GM12878 (cell line): ENCODE results near the gene ACTL6B. TPM values are rescaled to one million over a fixed set of nuclear protein-coding genes. Genes with fewer than 3 reads are reported as not detected.

Experiments used
- ATAC-seq: fragments of 200-7000 bp; cut with Tn5 transposase; 3 replicates; pipeline ENCODE4 v1.9.1; 2020; ENCODE audit warnings: mild to moderate bottlenecking, moderate library complexity
- BruUV-seq: library from RNA; stranded (reverse); fragments of 400-500 nt; replicated peaks from 2 replicates; lab custom pipeline; 2021; lab: Mats Ljungman, UMichigan
- CTCF ChIA-PET: fragments of 300-600 bp; sonication (Branson Sonifier 250); formaldehyde crosslinking; extraction: SDS; loops from one replicate; lab custom pipeline; 2021; ENCODE audit warnings: inconsistent platforms; lab: Yijun Ruan, JAX
- POLR2A ChIA-PET: fragments of 350-600 bp; formaldehyde crosslinking; extraction: SDS; loops from one replicate; lab custom pipeline; 2021; ENCODE audit warnings: inconsistent platforms; lab: Charles Lee
- RAD21 ChIA-PET: fragments of 300-600 bp; sonication (Branson Sonifier 250); formaldehyde crosslinking; loops from one replicate; lab custom pipeline; 2023; ENCODE audit warnings: antibody characterized with exemption; ENCODE audit not compliant: unreplicated experiment; lab: Charles Lee
- SMC1A ChIA-PET: fragments of 300-600 bp; sonication (Branson Sonifier 250); formaldehyde crosslinking; loops from one replicate; lab custom pipeline; 2023; ENCODE audit not compliant: unreplicated experiment, uncharacterized antibody; lab: Charles Lee
- DNase-seq: peaks from one replicate; pipeline ENCODE4 v3.0.0-alpha.2; 2011; ENCODE audit warnings: low read depth, low spot score
- FAIRE-seq: peaks from 3 replicates; lab custom pipeline; 2011; peaks lifted over from hg19 to GRCh38; lab: Jason Lieb, UNC
- H2AFZ ChIP-seq: 2 replicates; pipeline ENCODE4 v1.6.0; 2011; ENCODE audit warnings: low read depth, low read length, control low read depth; ENCODE audit not compliant: control insufficient read depth
- H3K27ac ChIP-seq: 2 replicates; pipeline ENCODE4 v1.5.1; 2011; ENCODE audit warnings: control low read depth; ENCODE audit not compliant: control insufficient read depth, insufficient read depth
- H3K27me3 ChIP-seq, 2 experiments: replicated peaks in 1 of 2; 2 replicates each; pipeline versions ENCODE4 v1.6.0 to v1.6.1; 2011; ENCODE audit warnings: low read length in 1 of 2; ENCODE audit not compliant: control insufficient read depth in 2 of 2, insufficient read depth in 2 of 2
- H3K36me3 ChIP-seq, 2 experiments: 2 replicates each; pipeline ENCODE4 v1.5.1; 2011; ENCODE audit warnings: low read length in 1 of 2; ENCODE audit not compliant: control insufficient read depth in 2 of 2, insufficient read depth in 2 of 2
- H3K4me1 ChIP-seq: 2 replicates; pipeline ENCODE4 v1.6.1; 2011; ENCODE audit warnings: mild to moderate bottlenecking, low read length, moderate library complexity, mixed read lengths; ENCODE audit not compliant: control insufficient read depth, insufficient read depth
- H3K4me2 ChIP-seq: 2 replicates; pipeline ENCODE4 v1.6.0; 2011; ENCODE audit warnings: control low read depth; ENCODE audit not compliant: control insufficient read depth, insufficient read depth
- H3K4me3 ChIP-seq: fragments of 200-600 bp; sonication (generic); 2 replicates; pipeline ENCODE4 v1.5.1; 2016
- H3K79me2 ChIP-seq: 2 replicates; pipeline ENCODE4 v1.6.0; 2011; ENCODE audit warnings: low read length; ENCODE audit not compliant: control insufficient read depth, insufficient read depth
- H3K9ac ChIP-seq: 2 replicates; pipeline ENCODE4 v1.8.0; 2011; ENCODE audit warnings: low read length, control low read depth, mixed read lengths; ENCODE audit not compliant: control insufficient read depth, insufficient read depth
- H3K9me3 ChIP-seq: replicated peaks from 3 replicates; pipeline ENCODE4 v1.5.1; 2011; ENCODE audit warnings: mild to moderate bottlenecking, low read length; ENCODE audit not compliant: control insufficient read depth, insufficient read depth
- H4K20me1 ChIP-seq: 2 replicates; pipeline ENCODE4 v1.6.0; 2011; ENCODE audit not compliant: control insufficient read depth, insufficient read depth
- CHD1 ChIP-seq: IDR thresholded peaks from 2 replicates; pipeline ENCODE4 v1.6.1; 2012; ENCODE audit warnings: low read depth, low read length, improper control_type of control experiment
- CREB1 ChIP-seq: IDR thresholded peaks from 2 replicates; pipeline ENCODE4 v1.6.1; 2012; ENCODE audit warnings: low read depth, mild to moderate bottlenecking, inconsistent platforms
- EED ChIP-seq: sonication (generic); IDR thresholded peaks from 2 replicates; pipeline ENCODE4 v1.6.1; 2016; ENCODE audit warnings: antibody characterized with exemption, low read depth
- ESRRA ChIP-seq: IDR thresholded peaks from 2 replicates; pipeline ENCODE4 v1.6.1; 2012; ENCODE audit warnings: mild to moderate bottlenecking, low read length, improper control_type of control experiment
- JUND ChIP-seq: IDR thresholded peaks from 2 replicates; pipeline ENCODE4 v1.6.1; 2012; ENCODE audit warnings: low read depth, mild to moderate bottlenecking, low read length, improper control_type of control experiment, moderate library complexity
- PAX5 ChIP-seq: IDR thresholded peaks from 2 replicates; pipeline ENCODE4 v1.6.1; 2011; ENCODE audit warnings: low read depth, low read length, borderline replicate concordance
- POLR2AphosphoS2 ChIP-seq: IDR thresholded peaks from 2 replicates; pipeline ENCODE4 v1.6.1; 2011; ENCODE audit warnings: low read depth, mild to moderate bottlenecking, low read length, improper control_type of control experiment, moderate library complexity
- SREBF1 ChIP-seq: IDR thresholded peaks from 2 replicates; pipeline ENCODE4 v1.6.1; 2012; ENCODE audit warnings: mild to moderate bottlenecking, low read length
- TARDBP ChIP-seq: IDR thresholded peaks from 2 replicates; pipeline ENCODE4 v1.6.1; 2016; ENCODE audit warnings: borderline replicate concordance
- WGBS: methylation state at CpG from one replicate; pipeline ENCODE4 v1.1.6; 2016; ENCODE audit warnings: low lambda C conversion rate; ENCODE audit not compliant: insufficient replicate concordance, insufficient coverage; ENCODE audit errors: missing lambda C conversion rate; 5-methylcytosine and 5-hydroxymethylcytosine counted together
- in situ Hi-C: fragments of 300-500 bp; cut with MboI; formaldehyde crosslinking; loops from 9 replicates; pipeline ENCODE4 v1.14.3; 2018; ENCODE audit warnings: mixed read lengths
- intact Hi-C: fragments of 100-400 bp; cut with micrococcal nuclease; formaldehyde crosslinking; loops from one replicate; pipeline ENCODE4 v1.14.2; 2022; ENCODE audit not compliant: unreplicated experiment
- polyA plus RNA-seq, 11 experiments: library from polyadenylated mRNA; depleted of rRNA in 4 of 11; unstranded in 6 of 11; stranded (reverse) in 5 of 11; fragments of >200 nt; fragmentation: Nextera tagmentation in 4 of 11; fragmentation: Illumina TruSeq in 1 of 11; extraction: Ambion mirVana in 4 of 11; extraction: Trizol in 1 of 11; gene quantifications; 1 replicate in 1 of 11; 2 replicates in 10 of 11; pipeline versions ENCODE4 v1.2.1 to v1.2.3, GENCODE V29; 2011 to 2016; ENCODE audit warnings: inconsistent platforms in 2 of 11, missing spikeins in 2 of 11, low read depth in 1 of 11
- total RNA-seq, 4 experiments: library from RNA; depleted of rRNA in 3 of 4; stranded (reverse); fragments of >200 nt in 3 of 4; fragmentation: Illumina TruSeq in 1 of 4; extraction: Trizol in 1 of 4; gene quantifications; 2 replicates each; pipeline versions ENCODE4 v1.2.1 to v1.2.3, GENCODE V29; 2013 to 2021
- TF ChIP-seq, protein P1 (sequence below): IDR thresholded peaks from 2 replicates; pipeline ENCODE4 v1.6.1; 2012; ENCODE audit warnings: low read depth, low read length, improper control_type of control experiment
- TF ChIP-seq, protein P2 (sequence below): fragments of 450-650 bp; IDR thresholded peaks from 2 replicates; pipeline ENCODE4 v1.6.1; 2017; ENCODE audit warnings: antibody characterized with exemption, mild to moderate bottlenecking, moderate library complexity

The ACTL6B gene
- total and polyA plus RNA-seq, 10 of the 15 experiments (the other 5 are each of a cell fraction or from before 2014, with no cell fraction given) = not detected

GRCh38 chr7:100620239-100620638, 36.0 kb downstream of the ACTL6B start (continued):
- TF ChIP-seq JUND (no peak), POLR2AphosphoS2 (no peak)
- TF ChIP-seq, protein P1, sequence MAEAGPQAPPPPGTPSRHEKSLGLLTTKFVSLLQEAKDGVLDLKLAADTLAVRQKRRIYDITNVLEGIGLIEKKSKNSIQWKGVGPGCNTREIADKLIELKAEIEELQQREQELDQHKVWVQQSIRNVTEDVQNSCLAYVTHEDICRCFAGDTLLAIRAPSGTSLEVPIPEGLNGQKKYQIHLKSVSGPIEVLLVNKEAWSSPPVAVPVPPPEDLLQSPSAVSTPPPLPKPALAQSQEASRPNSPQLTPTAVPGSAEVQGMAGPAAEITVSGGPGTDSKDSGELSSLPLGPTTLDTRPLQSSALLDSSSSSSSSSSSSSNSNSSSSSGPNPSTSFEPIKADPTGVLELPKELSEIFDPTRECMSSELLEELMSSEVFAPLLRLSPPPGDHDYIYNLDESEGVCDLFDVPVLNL = no peak
- TF ChIP-seq, protein P2, sequence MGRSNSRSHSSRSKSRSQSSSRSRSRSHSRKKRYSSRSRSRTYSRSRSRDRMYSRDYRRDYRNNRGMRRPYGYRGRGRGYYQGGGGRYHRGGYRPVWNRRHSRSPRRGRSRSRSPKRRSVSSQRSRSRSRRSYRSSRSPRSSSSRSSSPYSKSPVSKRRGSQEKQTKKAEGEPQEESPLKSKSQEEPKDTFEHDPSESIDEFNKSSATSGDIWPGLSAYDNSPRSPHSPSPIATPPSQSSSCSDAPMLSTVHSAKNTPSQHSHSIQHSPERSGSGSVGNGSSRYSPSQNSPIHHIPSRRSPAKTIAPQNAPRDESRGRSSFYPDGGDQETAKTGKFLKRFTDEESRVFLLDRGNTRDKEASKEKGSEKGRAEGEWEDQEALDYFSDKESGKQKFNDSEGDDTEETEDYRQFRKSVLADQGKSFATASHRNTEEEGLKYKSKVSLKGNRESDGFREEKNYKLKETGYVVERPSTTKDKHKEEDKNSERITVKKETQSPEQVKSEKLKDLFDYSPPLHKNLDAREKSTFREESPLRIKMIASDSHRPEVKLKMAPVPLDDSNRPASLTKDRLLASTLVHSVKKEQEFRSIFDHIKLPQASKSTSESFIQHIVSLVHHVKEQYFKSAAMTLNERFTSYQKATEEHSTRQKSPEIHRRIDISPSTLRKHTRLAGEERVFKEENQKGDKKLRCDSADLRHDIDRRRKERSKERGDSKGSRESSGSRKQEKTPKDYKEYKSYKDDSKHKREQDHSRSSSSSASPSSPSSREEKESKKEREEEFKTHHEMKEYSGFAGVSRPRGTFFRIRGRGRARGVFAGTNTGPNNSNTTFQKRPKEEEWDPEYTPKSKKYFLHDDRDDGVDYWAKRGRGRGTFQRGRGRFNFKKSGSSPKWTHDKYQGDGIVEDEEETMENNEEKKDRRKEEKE = no peak

- H2AFZ ChIP-seq = no peak overlapping the region
- TF ChIP-seq PAX5 = no peak
- TF ChIP-seq EED = no peak
- no peak for TF ChIP-seq CHD1
- TF ChIP-seq CREB1 = no peak
- no peak for TF ChIP-seq ESRRA
- no peak for TF ChIP-seq SREBF1
- no peak for TF ChIP-seq TARDBP
- TF ChIP-seq, all 136 proteins: peak for 0
- peaks cover 0 to 3% of the 10 kb centered on the region in 2 experiments; a peak in 2 of 4 replicates for H3K27me3 ChIP-seq
- SMC1A ChIA-PET = no interaction called here
- no TSS peak for BruUV-seq
- no peaks in the 10 kb centered on the region for H3K36me3 ChIP-seq
- peaks cover 5% of the 10 kb centered on the region for H3K4me1 ChIP-seq
- no peak overlapping the region for H3K9ac ChIP-seq
- in situ Hi-C loops = no loop called here
- DNase-seq (no peak), ATAC-seq (no peak), FAIRE-seq (no peak)
- H3K79me2 ChIP-seq = no peaks in the 10 kb centered on the region
- CTCF ChIA-PET = interaction anchor here (0.6 to 6.6 kb wide), 3 partner anchors 19 to 77 kb away, joined by 4 to 33 read pairs (median 28); no protein-coding TSS in a partner anchor
- POLR2A ChIA-PET = interaction anchor here (0.7 kb wide), 1 partner anchor 28 kb away, joined by 3 read pairs; no protein-coding TSS in a partner anchor
- H4K20me1 ChIP-seq = no peaks in the 10 kb centered on the region
- no peak overlapping the region for H3K4me3 ChIP-seq
- H3K4me2 ChIP-seq = no peak overlapping the region
- no peaks in the 10 kb centered on the region for H3K9me3 ChIP-seq
- no peak overlapping the region for H3K27ac ChIP-seq
- RAD21 ChIA-PET = interaction anchor here (0.6 to 1.2 kb wide), 5 partner anchors 29 to 480 kb away, joined by 3 read pairs; partner anchors contain the start of genes FBXO24 and LRCH4
- intact Hi-C loops = loop anchor here (5.0 kb wide), 1 partner anchor 83 kb away; no protein-coding TSS in a partner anchor
- WGBS = 95% methylated on average over 5 of the region's 6 CpGs
These were observed 41.9 kb downstream of the ACTL6B start for GRCh38 chr7:100614308-100614861.
